ENCODE results near the gene STPG1. TPM values are rescaled to one million over a fixed set of nuclear protein-coding genes. Genes with fewer than 3 reads are reported as not detected.

STPG1 gene
- total and polyA plus RNA-seq, 9 of the 15 experiments (the other 6 are each of a cell fraction or from before 2014, with no cell fraction given) = 5.0 to 11.9 (median 8.3) TPM

DNA sequence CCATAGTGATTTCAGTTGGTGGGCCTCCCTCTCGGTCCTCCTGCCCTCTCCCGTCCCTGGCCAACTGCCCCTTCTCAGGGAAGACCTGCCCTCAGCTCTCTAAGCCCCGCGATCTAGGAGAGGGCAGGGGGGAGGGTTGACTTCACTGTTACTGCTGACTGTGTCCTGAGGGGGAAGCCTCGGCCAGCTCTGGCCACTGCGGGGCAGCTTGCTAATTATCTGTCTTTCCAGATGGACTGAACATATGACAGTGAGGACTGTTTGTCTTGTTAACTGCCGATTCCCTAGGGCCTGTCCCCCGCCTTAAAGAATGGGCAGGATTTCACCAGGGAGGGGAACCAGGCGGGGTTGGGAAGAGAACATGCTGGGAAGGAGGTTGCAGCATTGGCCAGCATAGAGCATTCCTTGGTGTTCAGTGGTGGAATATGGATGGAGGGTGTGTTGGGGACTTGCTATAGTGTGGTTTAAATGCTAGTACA is 24.9 kb upstream of the STPG1 start (continued):
- TF ChIP-seq CREBBP (IDR thresholded peaks at IDR 0.05; ENCODE audit: low read depth, low read length) (no peak), CBX8 (IDR thresholded peaks at IDR 0.05; ENCODE audit: borderline replicate concordance, extremely low read depth, low read depth, low read length, poor library complexity, severe bottlenecking) (no peak), NR2C2 (CRISPR knock-in tag; IDR thresholded peaks at IDR 0.05) (no peak), NR2C2 (tag; IDR thresholded peaks at IDR 0.05) (no peak), STAT5A (IDR thresholded peaks at IDR 0.05; ENCODE audit: borderline replicate concordance, low read length) (peak; percentile 46; the same call in 1 of the 2 replicates), SIX5 (IDR thresholded peaks at IDR 0.05; ENCODE audit: borderline replicate concordance in 1 of 2, insufficient read depth in 1 of 2, low read depth in 1 of 2, low read length in 2 of 2) (no peak), HSF4 (CRISPR knock-in tag; IDR thresholded peaks at IDR 0.05; ENCODE audit: borderline replicate concordance) (no peak), SMARCB1 (IDR thresholded peaks at IDR 0.05; ENCODE audit: insufficient read length, low read depth) (no peak), SPI1 (IDR thresholded peaks at IDR 0.05; ENCODE audit: borderline replicate concordance, low read depth, low read length) (no peak), MCM5 (IDR thresholded peaks at IDR 0.05; ENCODE audit: low read depth) (no peak), GTF2F1 (IDR thresholded peaks at IDR 0.05; ENCODE audit: low read depth, low read length) (no peak), THRA (IDR thresholded peaks at IDR 0.05) (no peak), ZBTB11 (CRISPR knock-in tag; IDR thresholded peaks at IDR 0.05) (no peak), HOXB6 (CRISPR knock-in tag; IDR thresholded peaks at IDR 0.05; ENCODE audit: borderline replicate concordance) (no peak), RNF2 (IDR thresholded peaks at IDR 0.05) (0 out of 2 replicates have a peak, but pooled peaks have one; percentile 31), FOXA1 (IDR thresholded peaks at IDR 0.05; ENCODE audit: borderline replicate concordance) (no peak), KLF16 (IDR thresholded peaks at IDR 0.05) (0 out of 2 replicates have a peak, but pooled peaks have one; percentile 55), KAT7 (CRISPR knock-in tag; IDR thresholded peaks at IDR 0.05; ENCODE audit: borderline replicate concordance) (no peak), POLR2AphosphoS5 (IDR thresholded peaks at IDR 0.05; ENCODE audit: control insufficient read depth, insufficient read depth, low read depth, low read length) (peak; percentile 41; the same call in 1 of the 2 replicates), CREB1 (IDR thresholded peaks at IDR 0.05) (no peak), CREB1 (CRISPR knock-in tag; IDR thresholded peaks at IDR 0.05) (no peak), HDAC8 (tag; IDR thresholded peaks at IDR 0.05) (no peak), RBM22 (IDR thresholded peaks at IDR 0.05; ENCODE audit: low read depth, low read length, poor library complexity, severe bottlenecking) (no peak)
- TF ChIP-seq, protein P1, sequence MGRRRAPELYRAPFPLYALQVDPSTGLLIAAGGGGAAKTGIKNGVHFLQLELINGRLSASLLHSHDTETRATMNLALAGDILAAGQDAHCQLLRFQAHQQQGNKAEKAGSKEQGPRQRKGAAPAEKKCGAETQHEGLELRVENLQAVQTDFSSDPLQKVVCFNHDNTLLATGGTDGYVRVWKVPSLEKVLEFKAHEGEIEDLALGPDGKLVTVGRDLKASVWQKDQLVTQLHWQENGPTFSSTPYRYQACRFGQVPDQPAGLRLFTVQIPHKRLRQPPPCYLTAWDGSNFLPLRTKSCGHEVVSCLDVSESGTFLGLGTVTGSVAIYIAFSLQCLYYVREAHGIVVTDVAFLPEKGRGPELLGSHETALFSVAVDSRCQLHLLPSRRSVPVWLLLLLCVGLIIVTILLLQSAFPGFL (CRISPR knock-in tag; IDR thresholded peaks at IDR 0.05) = no peak
